Mammary epithelial cell (primary cell): Measurements from ENCODE around the gene F12.

ENCODE experiments used
- EZH2 ChIP-seq: IDR thresholded peaks from 2 replicates; pipeline ENCODE4 v1.6.1; 2012; ENCODE audit warnings: low read length, inconsistent platforms, borderline replicate concordance
- TF ChIP-seq, protein P1 (sequence below), 2 donors: IDR thresholded peaks in 1 of 2; conservative IDR thresholded peaks in 1 of 2; 2 replicates each; pipeline ENCODE4 v1.5.1; 2011 to 2012; ENCODE audit warnings: inconsistent platforms in 2 of 2, low read length in 2 of 2, mild to moderate bottlenecking in 2 of 2, control low read depth in 1 of 2, low read depth in 1 of 2; ENCODE audit not compliant: insufficient read depth in 1 of 2; ENCODE audit errors: extremely low read depth in 1 of 2

DNA sequence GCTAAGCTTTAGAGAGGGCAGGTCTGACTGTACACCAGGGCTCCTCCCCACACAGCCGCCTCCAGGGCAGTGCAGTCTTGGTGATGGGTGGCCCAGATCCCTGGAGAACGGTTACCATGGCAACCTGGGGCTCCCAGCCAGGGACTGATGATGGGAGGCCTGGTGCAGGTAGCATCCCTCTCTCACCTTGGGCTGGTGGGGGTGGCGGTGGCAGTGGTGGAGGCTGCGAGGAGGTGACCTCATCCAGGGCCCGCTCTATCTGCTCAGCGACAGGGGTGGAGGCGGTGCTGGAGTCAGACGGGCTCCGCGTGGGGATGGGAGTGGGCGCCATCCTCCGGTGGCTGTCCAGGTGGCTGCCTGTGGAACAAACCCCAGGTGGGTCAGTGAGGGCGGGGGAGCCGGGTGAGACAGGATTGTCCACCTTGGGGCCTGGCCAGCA lies 49.6 kb upstream of the F12 start:
- TF ChIP-seq EZH2 = no peak
- TF ChIP-seq, protein P1, sequence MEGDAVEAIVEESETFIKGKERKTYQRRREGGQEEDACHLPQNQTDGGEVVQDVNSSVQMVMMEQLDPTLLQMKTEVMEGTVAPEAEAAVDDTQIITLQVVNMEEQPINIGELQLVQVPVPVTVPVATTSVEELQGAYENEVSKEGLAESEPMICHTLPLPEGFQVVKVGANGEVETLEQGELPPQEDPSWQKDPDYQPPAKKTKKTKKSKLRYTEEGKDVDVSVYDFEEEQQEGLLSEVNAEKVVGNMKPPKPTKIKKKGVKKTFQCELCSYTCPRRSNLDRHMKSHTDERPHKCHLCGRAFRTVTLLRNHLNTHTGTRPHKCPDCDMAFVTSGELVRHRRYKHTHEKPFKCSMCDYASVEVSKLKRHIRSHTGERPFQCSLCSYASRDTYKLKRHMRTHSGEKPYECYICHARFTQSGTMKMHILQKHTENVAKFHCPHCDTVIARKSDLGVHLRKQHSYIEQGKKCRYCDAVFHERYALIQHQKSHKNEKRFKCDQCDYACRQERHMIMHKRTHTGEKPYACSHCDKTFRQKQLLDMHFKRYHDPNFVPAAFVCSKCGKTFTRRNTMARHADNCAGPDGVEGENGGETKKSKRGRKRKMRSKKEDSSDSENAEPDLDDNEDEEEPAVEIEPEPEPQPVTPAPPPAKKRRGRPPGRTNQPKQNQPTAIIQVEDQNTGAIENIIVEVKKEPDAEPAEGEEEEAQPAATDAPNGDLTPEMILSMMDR (conservative IDR thresholded peaks at IDR 0.05 in 1 of 2, IDR thresholded peaks at IDR 0.05 in 1 of 2; ENCODE audit: extremely low read depth in 1 of 2, insufficient read depth in 1 of 2, low read depth in 1 of 2, low read length in 2 of 2) = no peak
